HepG2 (cell line): ENCODE measurements around the gene ZBTB32. TPM values are rescaled to one million over a fixed set of nuclear protein-coding genes. Genes with fewer than 3 reads are reported as not detected.
A peak's percentile ranks its signal among the peaks of the same experiment; 100 is the strongest.

Experiments used
- ASH2L ChIP-seq: fragments of 300-600, 200-600 bp; sonication (generic); IDR thresholded peaks from 2 replicates; pipeline ENCODE4 v1.7.0; 2017; ENCODE audit warnings: low read depth, mild to moderate bottlenecking, moderate library complexity, mixed read lengths, low read length; ENCODE audit not compliant: insufficient read length
- CENPX ChIP-seq: sonication (generic); formaldehyde crosslinking; IDR thresholded peaks from 2 replicates; pipeline ENCODE4 v1.9.0; 2021; ENCODE audit warnings: mild to moderate bottlenecking, missing genetic modification reagents, moderate library complexity
- CSRNP1 ChIP-seq: sonication (generic); formaldehyde crosslinking; IDR thresholded peaks from 2 replicates; pipeline ENCODE4 v1.8.1; 2023; ENCODE audit warnings: mild to moderate bottlenecking, missing genetic modification reagents
- FLYWCH1 ChIP-seq: sonication (generic); formaldehyde crosslinking; IDR thresholded peaks from 2 replicates; pipeline ENCODE4 v1.8.1; 2023; ENCODE audit warnings: mild to moderate bottlenecking, missing genetic modification reagents
- HDAC1 ChIP-seq: sonication (generic); formaldehyde crosslinking; IDR thresholded peaks from 2 replicates; pipeline ENCODE4 v1.5.1; 2020; ENCODE audit warnings: mild to moderate bottlenecking, missing genetic modification reagents
- HOXA3 ChIP-seq: sonication (generic); formaldehyde crosslinking; IDR thresholded peaks from 2 replicates; pipeline ENCODE4 v1.5.0; 2020; ENCODE audit warnings: missing genetic modification reagents
- SIN3A ChIP-seq: IDR thresholded peaks from 2 replicates; pipeline ENCODE4 v1.6.1; 2011; ENCODE audit warnings: low read depth, mild to moderate bottlenecking, control low read depth, low read length, borderline replicate concordance
- UBTF ChIP-seq: sonication (generic); formaldehyde crosslinking; IDR thresholded peaks from 2 replicates; pipeline ENCODE4 v1.4.0; 2020; ENCODE audit warnings: mild to moderate bottlenecking, missing genetic modification reagents
- ZSCAN29 ChIP-seq: sonication (generic); formaldehyde crosslinking; conservative IDR thresholded peaks from 2 replicates; pipeline ENCODE4 v1.4.0; 2020; ENCODE audit warnings: mild to moderate bottlenecking, missing genetic modification reagents
- ZSCAN5A ChIP-seq: sonication (generic); formaldehyde crosslinking; IDR thresholded peaks from 2 replicates; pipeline ENCODE4 v1.8.0; 2022; ENCODE audit warnings: mild to moderate bottlenecking, missing genetic modification reagents, borderline replicate concordance
- polyA plus RNA-seq, 8 experiments: library from polyadenylated mRNA; depleted of rRNA in 3 of 8; stranded (reverse) in 7 of 8; unstranded in 1 of 8; fragments of >200 nt; fragmentation: Illumina TruSeq in 4 of 8; extraction: Trizol in 4 of 8; gene quantifications; 2 replicates each; pipeline versions ENCODE4 v1.2.1 to v1.2.3, GENCODE V29; 2011 to 2016; ENCODE audit warnings: low read depth in 4 of 8, missing spikeins in 1 of 8, mixed read lengths in 1 of 8; ENCODE audit not compliant: insufficient read depth in 1 of 8
- total RNA-seq, 5 experiments: library from RNA; depleted of rRNA; stranded (reverse); fragments of >200 nt; fragmentation: Illumina TruSeq; extraction: Trizol; gene quantifications; 2 replicates each; pipeline ENCODE4 v1.2.3, GENCODE V29; 2016; ENCODE audit warnings: low read depth in 1 of 5
- TF ChIP-seq, protein P1 (sequence below): sonication (generic); formaldehyde crosslinking; IDR thresholded peaks from 2 replicates; pipeline ENCODE4 v1.4.0; 2020; ENCODE audit warnings: mild to moderate bottlenecking, low read depth, missing genetic modification reagents
- TF ChIP-seq, protein P2 (sequence below): sonication (generic); formaldehyde crosslinking; IDR thresholded peaks from 2 replicates; pipeline ENCODE4 v1.5.0; 2020; ENCODE audit warnings: mild to moderate bottlenecking, missing genetic modification reagents, borderline replicate concordance

ZBTB32 gene
- total and polyA plus RNA-seq, 2 of the 13 experiments (the other 11 are each of a cell fraction or from before 2014, with no cell fraction given): not detected

- peak; percentile 27 for TF ChIP-seq ASH2L
- no peak for TF ChIP-seq CENPX (CRISPR knock-in tag)
- TF ChIP-seq SIN3A: peak; percentile 83
- TF ChIP-seq ZSCAN5A: no peak
- TF ChIP-seq CSRNP1 (CRISPR knock-in tag): no peak
- TF ChIP-seq FLYWCH1: no peak
- TF ChIP-seq, protein P1, sequence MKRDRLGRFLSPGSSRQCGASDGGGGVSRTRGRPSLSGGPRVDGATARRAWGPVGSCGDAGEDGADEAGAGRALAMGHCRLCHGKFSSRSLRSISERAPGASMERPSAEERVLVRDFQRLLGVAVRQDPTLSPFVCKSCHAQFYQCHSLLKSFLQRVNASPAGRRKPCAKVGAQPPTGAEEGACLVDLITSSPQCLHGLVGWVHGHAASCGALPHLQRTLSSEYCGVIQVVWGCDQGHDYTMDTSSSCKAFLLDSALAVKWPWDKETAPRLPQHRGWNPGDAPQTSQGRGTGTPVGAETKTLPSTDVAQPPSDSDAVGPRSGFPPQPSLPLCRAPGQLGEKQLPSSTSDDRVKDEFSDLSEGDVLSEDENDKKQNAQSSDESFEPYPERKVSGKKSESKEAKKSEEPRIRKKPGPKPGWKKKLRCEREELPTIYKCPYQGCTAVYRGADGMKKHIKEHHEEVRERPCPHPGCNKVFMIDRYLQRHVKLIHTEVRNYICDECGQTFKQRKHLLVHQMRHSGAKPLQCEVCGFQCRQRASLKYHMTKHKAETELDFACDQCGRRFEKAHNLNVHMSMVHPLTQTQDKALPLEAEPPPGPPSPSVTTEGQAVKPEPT (CRISPR knock-in tag): no peak
- no peak for TF ChIP-seq ZSCAN29 (CRISPR knock-in tag)
- no peak; the same call in 1 of the 2 replicates for TF ChIP-seq HOXA3 (CRISPR knock-in tag)
- 0 out of 2 replicates have a peak, but pooled peaks have one; percentile 12 for TF ChIP-seq HDAC1 (CRISPR knock-in tag)
- no peak for TF ChIP-seq UBTF (CRISPR knock-in tag)
- TF ChIP-seq, protein P2, sequence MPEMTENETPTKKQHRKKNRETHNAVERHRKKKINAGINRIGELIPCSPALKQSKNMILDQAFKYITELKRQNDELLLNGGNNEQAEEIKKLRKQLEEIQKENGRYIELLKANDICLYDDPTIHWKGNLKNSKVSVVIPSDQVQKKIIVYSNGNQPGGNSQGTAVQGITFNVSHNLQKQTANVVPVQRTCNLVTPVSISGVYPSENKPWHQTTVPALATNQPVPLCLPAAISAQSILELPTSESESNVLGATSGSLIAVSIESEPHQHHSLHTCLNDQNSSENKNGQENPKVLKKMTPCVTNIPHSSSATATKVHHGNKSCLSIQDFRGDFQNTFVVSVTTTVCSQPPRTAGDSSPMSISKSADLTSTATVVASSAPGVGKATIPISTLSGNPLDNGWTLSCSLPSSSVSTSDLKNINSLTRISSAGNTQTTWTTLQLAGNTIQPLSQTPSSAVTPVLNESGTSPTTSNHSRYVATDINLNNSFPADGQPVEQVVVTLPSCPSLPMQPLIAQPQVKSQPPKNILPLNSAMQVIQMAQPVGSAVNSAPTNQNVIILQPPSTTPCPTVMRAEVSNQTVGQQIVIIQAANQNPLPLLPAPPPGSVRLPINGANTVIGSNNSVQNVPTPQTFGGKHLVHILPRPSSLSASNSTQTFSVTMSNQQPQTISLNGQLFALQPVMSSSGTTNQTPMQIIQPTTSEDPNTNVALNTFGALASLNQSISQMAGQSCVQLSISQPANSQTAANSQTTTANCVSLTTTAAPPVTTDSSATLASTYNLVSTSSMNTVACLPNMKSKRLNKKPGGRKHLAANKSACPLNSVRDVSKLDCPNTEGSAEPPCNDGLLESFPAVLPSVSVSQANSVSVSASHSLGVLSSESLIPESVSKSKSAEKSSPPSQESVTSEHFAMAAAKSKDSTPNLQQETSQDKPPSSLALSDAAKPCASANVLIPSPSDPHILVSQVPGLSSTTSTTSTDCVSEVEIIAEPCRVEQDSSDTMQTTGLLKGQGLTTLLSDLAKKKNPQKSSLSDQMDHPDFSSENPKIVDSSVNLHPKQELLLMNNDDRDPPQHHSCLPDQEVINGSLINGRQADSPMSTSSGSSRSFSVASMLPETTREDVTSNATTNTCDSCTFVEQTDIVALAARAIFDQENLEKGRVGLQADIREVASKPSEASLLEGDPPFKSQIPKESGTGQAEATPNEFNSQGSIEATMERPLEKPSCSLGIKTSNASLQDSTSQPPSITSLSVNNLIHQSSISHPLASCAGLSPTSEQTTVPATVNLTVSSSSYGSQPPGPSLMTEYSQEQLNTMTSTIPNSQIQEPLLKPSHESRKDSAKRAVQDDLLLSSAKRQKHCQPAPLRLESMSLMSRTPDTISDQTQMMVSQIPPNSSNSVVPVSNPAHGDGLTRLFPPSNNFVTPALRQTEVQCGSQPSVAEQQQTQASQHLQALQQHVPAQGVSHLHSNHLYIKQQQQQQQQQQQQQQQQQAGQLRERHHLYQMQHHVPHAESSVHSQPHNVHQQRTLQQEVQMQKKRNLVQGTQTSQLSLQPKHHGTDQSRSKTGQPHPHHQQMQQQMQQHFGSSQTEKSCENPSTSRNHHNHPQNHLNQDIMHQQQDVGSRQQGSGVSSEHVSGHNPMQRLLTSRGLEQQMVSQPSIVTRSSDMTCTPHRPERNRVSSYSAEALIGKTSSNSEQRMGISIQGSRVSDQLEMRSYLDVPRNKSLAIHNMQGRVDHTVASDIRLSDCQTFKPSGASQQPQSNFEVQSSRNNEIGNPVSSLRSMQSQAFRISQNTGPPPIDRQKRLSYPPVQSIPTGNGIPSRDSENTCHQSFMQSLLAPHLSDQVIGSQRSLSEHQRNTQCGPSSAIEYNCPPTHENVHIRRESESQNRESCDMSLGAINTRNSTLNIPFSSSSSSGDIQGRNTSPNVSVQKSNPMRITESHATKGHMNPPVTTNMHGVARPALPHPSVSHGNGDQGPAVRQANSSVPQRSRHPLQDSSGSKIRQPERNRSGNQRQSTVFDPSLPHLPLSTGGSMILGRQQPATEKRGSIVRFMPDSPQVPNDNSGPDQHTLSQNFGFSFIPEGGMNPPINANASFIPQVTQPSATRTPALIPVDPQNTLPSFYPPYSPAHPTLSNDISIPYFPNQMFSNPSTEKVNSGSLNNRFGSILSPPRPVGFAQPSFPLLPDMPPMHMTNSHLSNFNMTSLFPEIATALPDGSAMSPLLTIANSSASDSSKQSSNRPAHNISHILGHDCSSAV (CRISPR knock-in tag): no peak
These were observed 41.1 kb downstream of the ZBTB32 start, which contains the start of the genes PSENEN and U2AF1L4 (continued) for GRCh38 chr19:35745328-35746086.
